Type B pancreatic cell (in vitro differentiated cells): ENCODE data around the gene DNAH9. TPM values are rescaled to one million over a fixed set of nuclear protein-coding genes. Genes with fewer than 3 reads are reported as not detected.

Experiments
- DNase-seq: peaks from one replicate; pipeline ENCODE4 v3.0.0; 2021; ENCODE audit warnings: mixed read lengths; ENCODE audit not compliant: unreplicated experiment; ENCODE audit errors: extremely low spot score
- H3K27ac Mint-ChIP-seq: 2 replicates; pipeline ENCODE4 v1.8.0; 2021; ENCODE audit warnings: mild to moderate bottlenecking, mixed read lengths
- H3K27me3 Mint-ChIP-seq: 2 replicates; pipeline ENCODE4 v1.8.0; 2021; ENCODE audit warnings: mixed read lengths
- H3K36me3 Mint-ChIP-seq: 2 replicates; pipeline ENCODE4 v1.8.0; 2021; ENCODE audit warnings: mixed read lengths
- H3K4me1 Mint-ChIP-seq: one replicate; pipeline ENCODE4 v1.8.0; 2021; ENCODE audit warnings: mixed read lengths; ENCODE audit not compliant: unreplicated experiment
- H3K4me3 Mint-ChIP-seq: 2 replicates; pipeline ENCODE4 v1.8.0; 2021; ENCODE audit warnings: mild to moderate bottlenecking, mixed read lengths
- H3K9me3 Mint-ChIP-seq: 2 replicates; pipeline ENCODE4 v1.8.0; 2021; ENCODE audit warnings: mixed read lengths
- total RNA-seq: library from RNA; stranded (reverse); gene quantifications from 2 replicates; pipeline ENCODE4 v1.2.1, GENCODE V29; 2021; ENCODE audit warnings: low replicate concordance
- TF ChIP-seq, protein P1 (sequence below): fragments of 200-600 bp; sonication (generic); conservative IDR thresholded peaks from 2 replicates; pipeline ENCODE4 v1.5.0; 2021; ENCODE audit warnings: antibody characterized with exemption, mild to moderate bottlenecking

The DNAH9 gene
- total RNA-seq, 1 donor from 2014 or later, result 6.2 TPM

DNA sequence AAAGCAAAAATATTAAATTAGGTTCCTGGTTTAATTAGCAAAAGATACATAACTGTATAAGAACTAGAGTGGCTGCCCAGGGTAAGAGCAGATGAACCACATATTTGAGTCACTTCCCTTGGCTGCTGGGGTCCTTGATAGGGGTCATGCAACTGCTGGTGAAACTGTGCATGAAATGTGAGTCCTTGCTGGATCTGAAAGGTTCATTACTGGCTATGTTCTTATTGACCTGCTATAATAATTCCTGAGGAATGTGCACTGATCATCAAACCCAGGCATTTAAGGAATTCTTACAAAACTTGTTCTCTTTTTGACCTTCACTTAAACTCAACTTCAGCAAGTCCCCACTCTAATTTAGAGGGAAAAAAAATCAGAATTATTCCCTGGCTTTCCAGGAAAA, 215.6 kb downstream of the DNAH9 start:
- no peaks in the 10 kb centered on the region for H3K27me3 Mint-ChIP-seq
- no peak overlapping the region for H3K4me3 Mint-ChIP-seq
- no peaks in the 10 kb centered on the region for H3K9me3 Mint-ChIP-seq
- H3K4me1 Mint-ChIP-seq, result no peaks in the 10 kb centered on the region
- TF ChIP-seq, protein P1, sequence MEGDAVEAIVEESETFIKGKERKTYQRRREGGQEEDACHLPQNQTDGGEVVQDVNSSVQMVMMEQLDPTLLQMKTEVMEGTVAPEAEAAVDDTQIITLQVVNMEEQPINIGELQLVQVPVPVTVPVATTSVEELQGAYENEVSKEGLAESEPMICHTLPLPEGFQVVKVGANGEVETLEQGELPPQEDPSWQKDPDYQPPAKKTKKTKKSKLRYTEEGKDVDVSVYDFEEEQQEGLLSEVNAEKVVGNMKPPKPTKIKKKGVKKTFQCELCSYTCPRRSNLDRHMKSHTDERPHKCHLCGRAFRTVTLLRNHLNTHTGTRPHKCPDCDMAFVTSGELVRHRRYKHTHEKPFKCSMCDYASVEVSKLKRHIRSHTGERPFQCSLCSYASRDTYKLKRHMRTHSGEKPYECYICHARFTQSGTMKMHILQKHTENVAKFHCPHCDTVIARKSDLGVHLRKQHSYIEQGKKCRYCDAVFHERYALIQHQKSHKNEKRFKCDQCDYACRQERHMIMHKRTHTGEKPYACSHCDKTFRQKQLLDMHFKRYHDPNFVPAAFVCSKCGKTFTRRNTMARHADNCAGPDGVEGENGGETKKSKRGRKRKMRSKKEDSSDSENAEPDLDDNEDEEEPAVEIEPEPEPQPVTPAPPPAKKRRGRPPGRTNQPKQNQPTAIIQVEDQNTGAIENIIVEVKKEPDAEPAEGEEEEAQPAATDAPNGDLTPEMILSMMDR, result no peak
- H3K27ac Mint-ChIP-seq, result no peak overlapping the region
- no peak for DNase-seq
- no peaks in the 10 kb centered on the region for H3K36me3 Mint-ChIP-seq

DNA sequence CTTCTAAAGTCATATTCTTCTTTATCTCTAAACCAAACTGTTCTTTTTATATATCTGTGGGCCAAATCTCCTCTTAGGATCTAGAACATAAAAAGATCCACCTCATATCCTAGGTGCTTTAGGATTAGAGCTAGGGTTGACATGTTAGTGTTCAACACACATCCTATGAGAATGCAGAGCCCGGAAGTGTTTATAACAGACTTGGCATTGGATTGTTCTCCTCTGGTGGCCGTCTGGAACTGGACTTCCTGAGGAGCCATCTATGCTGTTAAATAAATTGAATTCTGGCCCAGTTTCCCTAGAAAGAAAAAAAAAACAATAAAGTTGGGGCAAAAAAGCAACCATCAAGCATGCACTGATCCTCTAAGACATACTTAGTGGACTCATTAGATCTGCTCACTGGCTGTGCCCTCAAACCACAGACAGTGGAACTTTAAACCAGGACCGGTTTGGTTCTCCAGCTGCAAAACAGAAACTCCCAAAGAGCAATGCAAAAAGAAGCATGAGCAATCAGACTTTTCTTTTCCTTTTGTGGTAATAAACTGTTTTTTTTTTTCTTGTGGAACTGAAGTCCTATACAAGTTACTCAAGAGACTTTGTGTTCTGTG, 216.5 kb downstream of the DNAH9 start:
- DNase-seq, result no peak
- Mint-ChIP-seq H3K27ac (no peak overlapping the region), H3K36me3 (no peaks in the 10 kb centered on the region), H3K9me3 (no peaks in the 10 kb centered on the region), H3K27me3 (no peaks in the 10 kb centered on the region), H3K4me1 (no peaks in the 10 kb centered on the region), H3K4me3 (no peak overlapping the region)
- TF ChIP-seq, protein P1, result no peak

- Mint-ChIP-seq H3K27ac (no peak overlapping the region), H3K36me3 (no peaks in the 10 kb centered on the region), H3K4me1 (no peaks in the 10 kb centered on the region), H3K27me3 (no peaks in the 10 kb centered on the region), H3K9me3 (no peaks in the 10 kb centered on the region), H3K4me3 (no peak overlapping the region)
- no peak for DNase-seq
- TF ChIP-seq, protein P1, result no peak
Measured at GRCh38 chr17:11816409-11816808, 218.1 kb downstream of the DNAH9 start.

DNA sequence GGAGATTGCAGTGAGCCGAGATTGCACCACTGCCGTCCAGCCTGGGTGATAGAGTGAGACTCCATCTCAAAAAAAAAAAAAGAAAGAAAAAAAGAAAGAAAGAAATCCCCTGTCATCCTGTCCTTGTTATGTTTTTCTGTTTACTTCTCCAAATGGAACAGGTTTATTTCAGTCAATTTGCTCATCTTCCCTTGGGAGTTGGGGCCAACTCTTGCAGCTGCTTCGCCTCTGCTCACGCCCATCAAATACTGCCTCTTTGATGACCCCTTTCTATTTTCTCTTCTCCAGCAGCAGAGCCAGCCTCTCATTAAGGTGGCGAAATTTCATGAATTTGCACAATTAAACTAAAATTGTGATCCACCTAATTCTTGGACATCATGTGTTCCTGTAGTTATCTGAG, 225.6 kb downstream of the DNAH9 start:
- H3K4me3 Mint-ChIP-seq, result no peak overlapping the region
- no peaks in the 10 kb centered on the region for H3K36me3 Mint-ChIP-seq
- no peak for DNase-seq
- TF ChIP-seq, protein P1, result no peak
- no peak overlapping the region for H3K27ac Mint-ChIP-seq
- peaks cover 4% of the 10 kb centered on the region for H3K9me3 Mint-ChIP-seq
- H3K4me1 Mint-ChIP-seq, result no peaks in the 10 kb centered on the region
- no peaks in the 10 kb centered on the region for H3K27me3 Mint-ChIP-seq

DNA sequence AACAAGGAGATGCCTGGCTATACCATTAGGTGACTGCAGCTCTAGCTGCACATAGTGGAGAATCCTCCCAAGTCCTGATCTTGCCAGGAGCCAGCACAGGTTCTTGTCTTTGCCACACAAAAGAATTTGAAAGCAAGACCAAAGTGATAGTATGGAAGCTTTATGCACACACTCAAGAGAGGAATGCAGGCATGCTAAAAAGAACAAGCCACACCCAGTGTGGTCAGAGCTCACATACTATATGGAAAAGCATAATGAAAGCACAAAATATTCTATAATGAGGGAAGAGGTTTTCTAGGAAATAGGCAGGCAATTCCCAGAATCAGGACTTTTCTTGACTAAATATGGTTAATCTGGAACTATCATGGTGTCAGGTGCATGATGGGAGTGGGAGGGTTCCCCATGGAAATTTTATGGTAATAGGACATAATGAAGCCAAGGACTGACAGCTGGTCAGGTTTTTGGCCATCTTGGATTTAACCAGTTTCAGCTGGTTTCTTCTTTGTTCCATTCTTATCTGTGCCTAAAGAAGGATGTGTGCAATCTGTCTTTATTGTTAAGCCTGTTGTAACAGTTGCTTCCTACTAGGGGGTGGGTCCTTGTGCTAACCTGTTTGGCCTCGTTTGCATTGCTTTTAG, 227.4 kb downstream of the DNAH9 start:
- TF ChIP-seq, protein P1, result no peak
- Mint-ChIP-seq H3K4me1 (no peaks in the 10 kb centered on the region), H3K4me3 (no peak overlapping the region), H3K27ac (no peak overlapping the region), H3K9me3 (peaks cover 4% of the 10 kb centered on the region), H3K27me3 (no peaks in the 10 kb centered on the region), H3K36me3 (no peaks in the 10 kb centered on the region)
- DNase-seq, result no peak
